PC-3 (cell line): ENCODE data around the gene ZXDB. TPM values are rescaled to one million over a fixed set of nuclear protein-coding genes. Genes with fewer than 3 reads are reported as not detected.
"Not testable (repeated sequence)": the region's sequence is repeated elsewhere in the genome, so short reads cannot be mapped to it uniquely, and the experiment has no call there.

Experiments used
- ATAC-seq: fragments of 200-7000 bp; cut with Tn5 transposase; 2 replicates; pipeline ENCODE4 v1.9.1; 2020; ENCODE audit warnings: mild to moderate bottlenecking, moderate library complexity
- BruUV-seq: library from RNA; stranded (reverse); fragments of 400-500 nt; replicated peaks from 2 replicates; lab custom pipeline; 2021; lab: Mats Ljungman, UMichigan
- CTCF ChIA-PET: fragments of 300-600 bp; sonication (Branson Sonifier 250); formaldehyde crosslinking; loops from one replicate; lab custom pipeline; 2022; ENCODE audit warnings: antibody characterized with exemption; lab: Charles Lee
- POLR2A ChIA-PET: fragments of 300-600 bp; sonication (Branson Sonifier 250); formaldehyde crosslinking; loops from one replicate; lab custom pipeline; 2022; ENCODE audit warnings: antibody characterized with exemption; ENCODE audit not compliant: unreplicated experiment; lab: Charles Lee
- DNase-seq: peaks from one replicate; pipeline ENCODE4 v3.0.0-alpha.2; 2015
- H2AFZ ChIP-seq: fragments of 300-600 bp; sonication (generic); 2 replicates; pipeline ENCODE4 v1.6.0; 2016; ENCODE audit warnings: antibody characterized with exemption, low read length
- H3F3A ChIP-seq: fragments of 300-600 bp; sonication (generic); one replicate; pipeline ENCODE4 v1.6.0; 2017; ENCODE audit warnings: antibody characterized with exemption, low read length, control low read depth, mild to moderate bottlenecking; ENCODE audit not compliant: unreplicated experiment
- H3K27ac ChIP-seq: fragments of 300-600 bp; sonication (generic); 2 replicates; pipeline ENCODE4 v1.5.1; 2016; ENCODE audit warnings: mild to moderate bottlenecking, low read length
- H3K27me3 ChIP-seq: fragments of 300-600 bp; sonication (generic); 2 replicates; pipeline ENCODE4 v1.6.1; 2016; ENCODE audit warnings: low read length, mixed read lengths
- H3K36me3 ChIP-seq: fragments of 300-600 bp; sonication (generic); 2 replicates; pipeline ENCODE4 v1.6.1; 2016; ENCODE audit warnings: low read depth, mixed run types, low read length, mixed read lengths
- H3K4me1 ChIP-seq: fragments of 300-600 bp; sonication (generic); 2 replicates; pipeline ENCODE4 v1.5.1; 2016; ENCODE audit warnings: low read length; ENCODE audit not compliant: insufficient read depth
- H3K4me2 ChIP-seq: fragments of 300-600 bp; sonication (generic); 2 replicates; pipeline ENCODE4 v1.6.0; 2016; ENCODE audit warnings: low read length
- H3K4me3 ChIP-seq: fragments of 300-600 bp; sonication (generic); 2 replicates; pipeline ENCODE4 v1.5.1; 2016; ENCODE audit warnings: mild to moderate bottlenecking, low read length, mixed read lengths
- H3K79me2 ChIP-seq: fragments of 300-600 bp; sonication (generic); 2 replicates; pipeline ENCODE4 v1.6.1; 2017; ENCODE audit warnings: low read length, mixed read lengths
- H3K9ac ChIP-seq: fragments of 300-600 bp; sonication (generic); 2 replicates; pipeline ENCODE4 v1.6.0; 2016; ENCODE audit warnings: mild to moderate bottlenecking, low read length
- H3K9me2 ChIP-seq: fragments of 300-600 bp; sonication (generic); replicated peaks from 2 replicates; pipeline ENCODE4 v1.6.1; 2016; ENCODE audit warnings: mixed run types, low read length, mixed read lengths
- H3K9me3 ChIP-seq: fragments of 300-600 bp; sonication (generic); 2 replicates; pipeline ENCODE4 v1.6.1; 2016; ENCODE audit warnings: low read length, mixed read lengths
- H4K20me1 ChIP-seq: fragments of 300-600 bp; sonication (generic); 2 replicates; pipeline ENCODE4 v1.6.1; 2016; ENCODE audit warnings: low read length, mixed read lengths
- CTCF ChIP-seq: fragments of 300-600 bp; sonication (generic); conservative IDR thresholded peaks from 2 replicates; pipeline ENCODE4 v1.5.1; 2017; ENCODE audit warnings: antibody characterized with exemption, low read depth, mild to moderate bottlenecking, low read length
- EZH2 ChIP-seq: fragments of 300-600 bp; sonication (generic); IDR thresholded peaks from one replicate; pipeline ENCODE4 v1.6.1; 2017; ENCODE audit warnings: antibody characterized with exemption, mild to moderate bottlenecking, low read length; ENCODE audit not compliant: unreplicated experiment
- EZH2phosphoT487 ChIP-seq: fragments of 300-600 bp; sonication (generic); IDR thresholded peaks from 2 replicates; pipeline ENCODE4 v1.6.1; 2018; ENCODE audit warnings: mild to moderate bottlenecking, antibody characterized with exemption, low read length, borderline replicate concordance
- intact Hi-C: fragments of 100-400 bp; cut with micrococcal nuclease; formaldehyde crosslinking; loops from 2 replicates; pipeline ENCODE4 v1.9.0; 2023
- total RNA-seq: library from RNA; depleted of rRNA; stranded (reverse); fragments of >200 nt; gene quantifications from 2 replicates; pipeline ENCODE4 v1.2.3, GENCODE V29; 2014

Gene ZXDB
- total RNA-seq, 1 experiment from 2014 or later: 10.1 TPM

- POLR2A ChIA-PET: not testable (repeated sequence)
- peak; percentile 62 for TF ChIP-seq CTCF
- intact Hi-C loops: loop anchor here (5.0 to 10.0 kb wide), 3 partner anchors 239 to 442 kb away; no protein-coding TSS in a partner anchor
Observed at GRCh38 chrX:57582948-57583347, 8.9 kb upstream of the ZXDB start.

GRCh38 chrX:57583477-57583876, 8.3 kb upstream of the ZXDB start:
- peaks cover 11% of the 10 kb centered on the region for H3K4me1 ChIP-seq
- TF ChIP-seq EZH2 (no peak), EZH2phosphoT487 (no peak), CTCF (no peak)
- no peaks in the 10 kb centered on the region for H4K20me1 ChIP-seq
- no peaks in the 10 kb centered on the region for H3K9me3 ChIP-seq
- H3K36me3 ChIP-seq: no peaks in the 10 kb centered on the region
- no peaks in the 10 kb centered on the region for H3K9me2 ChIP-seq
- POLR2A ChIA-PET: no interaction called here
- CTCF ChIA-PET: interaction anchor here (0.5 kb wide), 1 partner anchor 429 kb away, joined by 5 read pairs; no protein-coding TSS in a partner anchor
- H3K27me3 ChIP-seq: no peaks in the 10 kb centered on the region
- H3K4me2 ChIP-seq: peak overlapping the region; percentile 37
- intact Hi-C loops: loop anchor here (5.0 to 10.0 kb wide), 3 partner anchors 239 to 441 kb away; no protein-coding TSS in a partner anchor
- H2AFZ ChIP-seq: 0 out of 2 replicates have a peak overlapping the region, but pooled peaks have one; percentile 5
- no peaks in the 10 kb centered on the region for H3F3A ChIP-seq
- DNase-seq: peak; percentile 61
- H3K4me3 ChIP-seq: no peak overlapping the region
- BruUV-seq: no TSS peak
- no peak overlapping the region for H3K9ac ChIP-seq
- H3K79me2 ChIP-seq: no peaks in the 10 kb centered on the region
- ATAC-seq: peak; percentile 97
- H3K27ac ChIP-seq: peak overlapping the region; percentile 50

More at GRCh38 chrX:57582948-57583347, 8.9 kb upstream of the ZXDB start:
- H3K4me3 ChIP-seq, BruUV-seq, H3K36me3 ChIP-seq, H3K79me2 ChIP-seq, H3K9me2 ChIP-seq, H2AFZ ChIP-seq, CTCF ChIA-PET, H3F3A ChIP-seq, H3K9me3 ChIP-seq, H4K20me1 ChIP-seq, H3K27me3 ChIP-seq, H3K9ac ChIP-seq: not testable (repeated sequence)
- peak; percentile 13 for DNase-seq
- peaks cover 11% of the 10 kb centered on the region for H3K4me1 ChIP-seq
- 0 out of 2 replicates have a peak, but pooled peaks have one; percentile 28 for ATAC-seq
- H3K4me2 ChIP-seq: peak overlapping the region; percentile 37
- peak overlapping the region; percentile 50 for H3K27ac ChIP-seq

GRCh38 chrX:57586360-57586759, 5.5 kb upstream of the ZXDB start:
- Histone ChIP-seq H3K9ac (no peak overlapping the region), H3K9me3 (no peaks in the 10 kb centered on the region), H3K27ac (no peak overlapping the region), H3K4me3 (no peak overlapping the region), H4K20me1 (no peaks in the 10 kb centered on the region), H3K36me3 (no peaks in the 10 kb centered on the region), H3K79me2 (no peaks in the 10 kb centered on the region), H3K9me2 (no peaks in the 10 kb centered on the region), H3K4me1 (peaks cover 21% of the 10 kb centered on the region), H3F3A (no peaks in the 10 kb centered on the region), H3K4me2 (no peak overlapping the region), H3K27me3 (no peaks in the 10 kb centered on the region), H2AFZ (no peak overlapping the region)
- TF ChIP-seq EZH2phosphoT487 (no peak), EZH2 (no peak), CTCF (no peak)
- CTCF ChIA-PET: no interaction called here
- intact Hi-C loops: loop anchor here (10.0 kb wide), 1 partner anchor 438 kb away; no protein-coding TSS in a partner anchor
- DNase-seq (no peak), ATAC-seq (no peak)
- POLR2A ChIA-PET: no interaction called here
- no TSS peak for BruUV-seq
